ENCODE measurements around the gene NELFCD. TPM values are rescaled to one million over a fixed set of nuclear protein-coding genes. Genes with fewer than 3 reads are reported as not detected.

The NELFCD gene
- total RNA-seq, 4 donors from 2014 or later = 44.7 to 63.5 (median 53.4) TPM

GRCh38 chr20:59026904-59027740, 46.1 kb downstream of the NELFCD start:
- no peak for TF ChIP-seq CTCF (IDR thresholded peaks at IDR 0.05)
- no peak for DNase-seq (ENCODE audit: low spot score)
- no peak for ATAC-seq (ENCODE audit: low FRiP score)

- no peak for TF ChIP-seq CTCF (IDR thresholded peaks at IDR 0.05)
- no peak for ATAC-seq (ENCODE audit: low FRiP score)
These were observed 46.8 kb downstream of the NELFCD start for GRCh38 chr20:59027741-59028320.

GRCh38 chr20:59028812-59029211, 47.8 kb downstream of the NELFCD start:
- ATAC-seq (ENCODE audit: low FRiP score) (no peak), DNase-seq (ENCODE audit: low spot score) (no peak)
- no peak for TF ChIP-seq CTCF (IDR thresholded peaks at IDR 0.05)

More at GRCh38 chr20:59027741-59028320, 46.8 kb downstream of the NELFCD start:
- DNase-seq (ENCODE audit: low spot score) = no peak

- TF ChIP-seq CTCF (IDR thresholded peaks at IDR 0.05) = no peak
- ATAC-seq (ENCODE audit: low FRiP score) = no peak
- DNase-seq (ENCODE audit: low spot score) = no peak
These were observed 50.0 kb downstream of the NELFCD start for GRCh38 chr20:59030911-59031563.

GRCh38 chr20:59031564-59032022, 50.5 kb downstream of the NELFCD start:
- TF ChIP-seq CTCF (IDR thresholded peaks at IDR 0.05) = no peak
- ATAC-seq (ENCODE audit: low FRiP score) = no peak
- no peak for DNase-seq (ENCODE audit: low spot score)

GRCh38 chr20:59032023-59032712, 51.1 kb downstream of the NELFCD start, which contains the start of gene ATP5F1E:
Gene ATP5F1E (minus strand): TSS chr20:59032335. CDS start chr20:59032251, 84 bp downstream.
- DNase-seq (ENCODE audit: low spot score) (peak; percentile 76), ATAC-seq (ENCODE audit: low FRiP score) (peak; percentile 100)
- TF ChIP-seq CTCF (IDR thresholded peaks at IDR 0.05) = no peak

All from omental fat pad (tissue), 4 donors.